RPMI8226 (cell line): ENCODE results near the gene TASP1.
"Not testable (repeated sequence)": the region's sequence is repeated elsewhere in the genome, so short reads cannot be mapped to it uniquely, and the experiment has no call there.

ENCODE experiments used
- DNase-seq: peaks from one replicate; pipeline ENCODE4 v3.0.0-alpha.2; 2015

The TASP1 gene

GRCh38 chr20:13492001-13492481, 146.7 kb downstream of the TASP1 start:
- DNase-seq, result no peak

DNA sequence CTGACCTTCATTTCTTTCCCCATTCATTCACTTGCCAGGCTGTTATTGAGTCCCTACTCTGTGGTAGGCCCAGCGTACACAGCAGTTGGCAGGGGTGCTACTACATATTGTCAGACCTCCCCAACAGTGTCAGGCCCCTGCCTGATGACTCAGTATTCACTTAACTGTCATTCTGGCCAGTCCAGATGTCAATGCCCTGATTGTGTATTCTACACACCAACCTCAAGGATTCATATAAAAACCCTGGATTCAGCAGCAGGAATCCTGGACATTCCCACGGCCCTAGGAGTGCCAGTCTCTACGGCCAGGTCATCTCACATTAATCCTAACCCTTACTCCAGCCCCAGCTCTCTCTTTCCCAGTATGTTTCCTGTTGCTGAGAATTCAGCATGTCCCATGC, 151.5 kb downstream of the TASP1 start:
- DNase-seq, result no peak

- DNase-seq, result no peak
These were observed 152.0 kb downstream of the TASP1 start for GRCh38 chr20:13486694-13487093.

GRCh38 chr20:13485576-13485975, 153.2 kb downstream of the TASP1 start:
- DNase-seq, result no peak

- not testable (repeated sequence) for DNase-seq
These were observed 153.7 kb downstream of the TASP1 start for GRCh38 chr20:13485019-13485418.

DNA sequence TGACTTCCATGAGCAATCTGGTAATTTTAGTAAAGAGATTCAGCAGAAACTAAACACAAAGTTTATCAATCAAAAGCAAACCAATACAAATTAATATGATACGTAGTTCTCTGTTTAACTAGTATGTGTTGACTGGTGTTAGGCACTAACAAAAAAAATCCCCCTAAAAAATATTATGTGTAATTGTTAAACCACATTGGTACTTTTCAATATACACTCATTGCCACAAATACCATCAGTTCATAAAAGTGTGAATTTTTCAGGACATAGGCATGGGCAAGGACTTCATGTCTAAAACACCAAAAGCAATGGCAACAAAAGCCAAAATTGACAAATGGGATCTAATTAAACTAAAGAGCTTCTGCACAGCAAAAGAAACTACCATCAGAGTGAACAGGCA, 155.3 kb downstream of the TASP1 start:
- not testable (repeated sequence) for DNase-seq

DNA sequence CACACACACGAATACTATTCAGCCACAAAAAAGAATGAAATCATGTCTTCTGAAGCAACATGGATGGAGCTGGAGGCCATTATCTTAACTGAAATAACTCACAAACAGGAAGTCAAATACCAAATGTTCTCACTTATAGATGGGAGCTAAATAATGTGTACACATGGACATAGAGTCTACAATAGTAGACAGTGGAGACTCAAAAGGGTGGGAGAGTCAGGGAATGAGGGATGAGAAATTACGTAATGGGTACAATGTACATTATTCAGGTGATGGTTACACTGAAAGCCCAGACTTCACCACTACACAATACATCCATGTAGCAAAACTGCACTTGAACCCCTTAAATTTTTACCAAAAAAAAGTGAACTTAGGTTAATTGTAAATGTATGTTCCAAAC, 160.4 kb downstream of the TASP1 start:
- DNase-seq, result no peak

- DNase-seq, result no peak
These were observed 164.3 kb downstream of the TASP1 start for GRCh38 chr20:13474467-13474866.

GRCh38 chr20:13469262-13469661, 169.5 kb downstream of the TASP1 start:
- no peak for DNase-seq

DNA sequence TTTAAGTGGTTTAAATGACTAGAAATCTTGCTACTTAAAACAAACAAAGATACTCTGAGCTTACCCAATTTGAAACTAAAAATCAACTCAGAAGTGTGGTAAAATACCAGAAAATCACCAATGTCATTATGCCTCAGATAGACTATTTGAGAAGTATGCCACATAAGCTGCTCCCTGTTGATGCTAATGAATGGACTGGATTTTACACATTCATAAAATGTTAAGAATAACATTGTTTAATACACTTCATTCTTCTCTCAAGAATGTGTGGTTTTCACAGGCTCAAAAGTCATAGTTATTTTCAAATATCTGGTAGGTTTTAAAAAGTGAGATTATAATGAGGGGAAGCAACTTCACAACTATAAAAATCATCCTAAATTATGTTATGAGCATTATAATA, 170.6 kb downstream of the TASP1 start:
- no peak for DNase-seq

DNA sequence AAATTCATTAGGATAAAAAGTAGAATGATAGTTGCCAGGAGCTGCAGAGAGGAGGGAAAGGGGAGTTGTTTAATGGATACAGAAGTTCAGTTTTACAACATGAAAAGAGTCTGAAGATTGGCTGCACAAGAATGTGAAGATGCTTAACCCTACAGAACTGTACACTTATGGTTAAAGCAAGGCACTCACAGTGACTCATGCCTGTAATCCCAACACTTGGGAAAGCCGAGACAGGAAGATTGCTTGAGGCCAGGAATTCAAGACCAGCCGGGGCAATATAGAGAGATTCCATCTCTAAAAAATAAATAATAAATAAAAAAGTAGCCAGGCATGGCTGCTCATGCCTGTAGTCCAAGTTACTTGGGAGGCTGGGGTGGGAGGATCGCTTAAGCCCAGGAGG, 174.0 kb downstream of the TASP1 start:
- DNase-seq, result no peak

DNA sequence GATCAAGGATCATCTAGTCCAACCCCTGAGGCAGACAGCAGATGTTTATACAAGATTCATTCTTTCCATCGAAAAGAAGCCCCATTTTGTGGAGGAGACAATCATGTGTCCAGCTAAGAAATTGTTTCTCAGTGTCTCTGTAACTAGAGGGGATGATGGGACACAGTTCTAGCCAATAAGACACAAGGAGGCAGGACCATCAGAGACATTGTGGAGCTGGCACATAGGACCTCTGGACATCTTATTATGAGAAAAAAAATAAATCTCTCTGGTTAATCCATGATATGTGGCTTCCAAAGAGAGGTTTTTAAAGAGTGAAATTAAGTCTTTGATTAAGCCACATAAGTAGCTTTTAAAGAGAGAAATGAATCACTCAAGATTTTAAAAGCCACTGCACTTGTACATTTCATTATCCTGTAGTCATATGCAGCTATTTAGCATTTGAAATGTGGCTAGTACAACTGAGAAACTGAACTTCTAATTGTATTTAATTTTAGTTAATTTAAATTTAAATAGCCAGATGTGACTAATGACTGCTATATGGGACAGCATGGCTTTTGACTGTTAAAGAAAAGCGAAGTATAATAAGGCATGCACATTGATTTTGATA, 176.8 kb downstream of the TASP1 start:
- DNase-seq, result no peak

DNA sequence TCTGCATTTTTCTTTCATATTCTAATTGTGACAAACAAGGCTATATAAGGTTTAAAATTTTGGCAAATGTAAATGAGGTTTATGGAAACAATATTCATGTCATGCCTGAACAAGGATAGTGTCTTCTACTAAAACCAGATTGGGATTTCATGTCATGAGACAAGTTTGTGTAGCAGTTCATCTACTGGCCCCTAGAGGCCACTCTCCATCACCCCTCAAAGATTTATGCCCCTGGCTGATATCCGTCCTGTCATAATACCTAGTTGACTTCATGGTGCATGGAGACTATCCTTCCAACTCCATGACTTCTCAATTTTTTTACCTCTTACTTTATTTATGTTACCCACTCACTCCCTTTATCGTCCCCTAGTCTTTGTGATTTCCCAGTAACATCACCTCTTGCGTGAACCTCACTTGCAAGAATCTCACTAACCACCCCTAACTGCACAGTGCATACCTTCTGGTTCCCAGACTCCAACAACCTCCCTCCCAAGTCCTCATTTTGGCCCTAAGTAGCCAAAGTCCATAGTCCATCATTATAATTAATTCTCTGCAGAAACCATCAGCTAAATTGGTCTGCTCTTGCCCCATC, 179.8 kb downstream of the TASP1 start:
- DNase-seq, result peak; percentile 40

DNA sequence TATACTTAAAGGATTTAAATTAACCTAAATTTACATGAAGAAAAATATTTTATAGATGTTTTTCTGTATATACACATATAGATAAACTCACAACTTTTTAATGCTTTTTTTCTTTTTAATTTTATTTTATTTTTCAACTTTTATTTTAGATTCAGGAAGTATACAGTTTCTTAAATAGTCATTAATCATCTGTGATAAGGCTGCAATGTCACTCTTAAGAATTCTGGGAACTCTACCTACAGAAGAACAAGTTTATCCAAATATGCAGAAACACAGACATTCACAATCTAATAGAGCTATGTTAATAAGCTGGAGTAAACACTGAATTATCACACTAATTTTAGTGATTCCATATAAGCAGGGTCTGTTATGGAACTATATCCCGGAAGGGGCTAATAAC, 181.2 kb downstream of the TASP1 start:
- no peak for DNase-seq

DNA sequence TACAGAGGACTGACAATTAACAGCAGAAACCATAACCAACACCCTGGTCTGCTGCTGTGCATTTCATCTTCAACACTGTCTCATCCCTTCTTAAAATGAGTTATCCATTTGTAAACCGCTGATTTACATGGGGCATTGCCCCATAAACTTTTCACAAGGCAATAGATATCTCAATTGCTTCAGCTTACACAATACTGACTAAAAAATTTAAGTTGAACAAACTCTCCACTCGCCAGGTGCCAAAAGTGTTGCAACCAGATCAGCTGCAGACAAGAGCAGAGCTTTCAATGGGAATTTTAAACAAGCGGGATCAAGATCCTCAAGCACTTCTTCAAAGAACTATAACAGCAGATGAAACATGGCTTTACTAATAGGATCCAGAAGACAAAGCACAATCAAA, 183.0 kb downstream of the TASP1 start:
- DNase-seq, result no peak

DNA sequence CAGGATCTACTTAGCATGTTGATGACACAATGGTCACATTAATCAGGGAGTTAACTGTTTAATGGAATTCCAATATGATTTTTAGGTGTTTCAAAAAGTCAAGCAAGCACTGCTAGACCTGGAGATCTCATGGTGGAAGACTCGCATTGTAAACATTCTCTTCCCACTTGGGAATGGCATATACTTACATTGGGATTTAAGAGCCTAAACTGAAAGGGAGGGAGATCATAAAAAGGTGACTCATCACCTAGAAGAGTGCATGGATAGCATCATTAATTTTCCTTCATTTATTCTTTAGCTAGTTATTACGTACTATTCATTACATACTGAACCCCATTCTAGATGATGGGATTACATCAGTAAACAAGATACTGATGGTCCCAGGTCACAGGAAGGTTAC, 185.4 kb downstream of the TASP1 start:
- DNase-seq, result no peak

DNA sequence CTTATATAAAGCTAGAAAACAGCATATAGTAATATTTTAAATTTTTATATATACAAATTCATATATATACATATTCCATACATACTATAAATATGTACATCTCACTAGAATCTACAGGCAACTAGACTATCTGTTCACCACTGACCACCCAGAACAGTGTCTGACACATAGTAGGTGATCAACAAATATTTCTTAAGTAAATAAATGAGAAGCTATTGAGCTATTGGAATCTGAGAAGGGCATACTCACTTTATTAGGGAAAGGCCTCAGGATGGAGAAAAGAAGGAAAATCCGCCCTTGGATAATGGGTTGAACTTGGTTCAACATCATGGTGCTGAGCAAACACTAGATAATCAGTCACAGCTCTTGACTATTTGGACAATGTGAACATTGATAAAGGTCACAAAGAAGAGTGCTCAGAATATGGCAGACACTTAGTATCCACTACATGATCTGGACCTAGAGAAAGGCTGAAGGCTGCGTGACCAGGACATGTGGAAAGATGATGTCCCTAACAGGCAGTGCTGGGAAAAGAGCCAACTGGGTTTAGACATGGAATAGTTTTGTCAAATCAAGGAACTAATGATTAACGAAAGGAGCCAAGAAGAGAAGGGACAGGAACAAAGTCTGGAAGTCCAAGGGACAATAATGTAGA, 186.1 kb downstream of the TASP1 start:
- DNase-seq, result no peak

GRCh38 chr20:13449868-13450434, 188.8 kb downstream of the TASP1 start:
- DNase-seq, result no peak

- no peak for DNase-seq
These were observed 191.1 kb downstream of the TASP1 start for GRCh38 chr20:13447385-13448180.

DNA sequence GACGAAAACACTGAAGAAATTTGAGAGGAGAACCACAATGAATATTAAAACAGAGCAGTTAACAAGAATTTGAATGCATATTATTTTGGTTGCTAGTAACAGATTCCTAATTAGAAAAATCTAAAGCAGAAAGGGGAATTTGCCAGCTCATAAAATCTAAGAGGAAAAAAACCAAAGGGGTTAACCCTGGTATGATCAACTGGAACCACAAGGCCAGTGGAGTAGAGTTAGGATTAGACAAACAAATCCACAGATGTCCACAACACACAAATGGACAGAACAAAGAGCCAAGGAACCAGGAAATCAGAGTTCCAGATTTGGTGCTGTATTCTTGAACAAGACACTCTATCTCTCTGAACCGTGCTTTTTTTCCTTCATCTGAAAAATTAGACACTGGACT, 195.0 kb downstream of the TASP1 start:
- no peak for DNase-seq

- DNase-seq, result no peak
These were observed 195.7 kb downstream of the TASP1 start for GRCh38 chr20:13442986-13443385.

DNA sequence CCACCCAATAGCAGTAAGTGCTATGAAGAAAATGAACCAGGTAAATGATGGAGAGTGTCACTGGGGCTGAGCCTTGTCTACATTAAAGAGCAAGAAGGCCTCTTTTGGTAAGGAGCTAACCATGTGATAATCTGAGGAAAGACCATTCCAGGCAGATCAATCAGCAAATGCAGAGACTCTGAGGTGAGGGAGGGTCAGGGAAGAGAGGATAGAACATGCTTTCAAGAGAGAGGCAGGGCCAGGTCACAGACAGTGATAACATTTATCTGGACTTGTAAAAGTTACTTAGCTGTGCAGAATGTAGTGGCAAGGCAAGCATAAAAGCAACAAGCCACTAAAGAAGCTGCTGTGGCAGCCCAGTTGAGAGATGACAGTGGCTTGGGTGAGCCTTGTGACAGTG, 197.3 kb downstream of the TASP1 start:
- no peak for DNase-seq

DNA sequence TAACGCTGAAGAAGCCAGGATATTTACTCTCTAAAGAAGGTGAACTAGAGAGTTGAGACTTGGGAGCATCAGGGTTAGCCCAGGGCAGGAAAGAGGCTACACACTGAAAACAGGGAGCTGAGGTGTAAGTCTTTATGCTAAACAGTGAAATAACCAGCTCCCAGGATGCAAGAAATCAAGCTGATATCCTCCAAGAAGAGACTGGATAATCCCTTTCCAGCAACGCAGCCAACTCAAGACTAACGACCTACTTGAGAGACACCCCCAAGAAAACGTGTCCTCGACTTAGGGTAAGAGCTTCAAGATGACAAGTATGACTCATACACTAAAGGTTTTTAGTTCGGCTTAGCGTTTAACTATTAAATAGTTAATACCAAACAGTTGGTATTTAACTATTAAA, 202.2 kb downstream of the TASP1 start:
- DNase-seq, result no peak
